ENCODE results near the gene CEP112.

DNA sequence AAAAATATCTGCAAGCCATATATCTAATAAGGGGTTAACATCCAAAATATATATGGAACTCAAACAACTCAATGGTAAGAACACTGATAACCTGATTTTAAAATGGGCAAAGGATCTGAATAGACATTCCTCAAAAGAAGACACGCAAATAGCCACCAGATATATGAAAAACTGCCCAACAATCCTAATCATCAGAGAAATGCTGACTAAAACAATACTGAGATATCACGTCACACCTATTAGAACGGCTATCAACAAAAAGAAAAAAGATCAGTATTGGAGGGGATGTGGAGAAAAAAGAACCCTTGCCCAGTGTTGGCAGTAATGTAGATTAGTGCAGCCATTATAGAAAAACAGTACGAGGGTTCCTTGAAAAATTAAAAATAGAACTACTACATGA is 97.2 kb downstream of the CEP112 start:
- TF ChIP-seq, protein P1, sequence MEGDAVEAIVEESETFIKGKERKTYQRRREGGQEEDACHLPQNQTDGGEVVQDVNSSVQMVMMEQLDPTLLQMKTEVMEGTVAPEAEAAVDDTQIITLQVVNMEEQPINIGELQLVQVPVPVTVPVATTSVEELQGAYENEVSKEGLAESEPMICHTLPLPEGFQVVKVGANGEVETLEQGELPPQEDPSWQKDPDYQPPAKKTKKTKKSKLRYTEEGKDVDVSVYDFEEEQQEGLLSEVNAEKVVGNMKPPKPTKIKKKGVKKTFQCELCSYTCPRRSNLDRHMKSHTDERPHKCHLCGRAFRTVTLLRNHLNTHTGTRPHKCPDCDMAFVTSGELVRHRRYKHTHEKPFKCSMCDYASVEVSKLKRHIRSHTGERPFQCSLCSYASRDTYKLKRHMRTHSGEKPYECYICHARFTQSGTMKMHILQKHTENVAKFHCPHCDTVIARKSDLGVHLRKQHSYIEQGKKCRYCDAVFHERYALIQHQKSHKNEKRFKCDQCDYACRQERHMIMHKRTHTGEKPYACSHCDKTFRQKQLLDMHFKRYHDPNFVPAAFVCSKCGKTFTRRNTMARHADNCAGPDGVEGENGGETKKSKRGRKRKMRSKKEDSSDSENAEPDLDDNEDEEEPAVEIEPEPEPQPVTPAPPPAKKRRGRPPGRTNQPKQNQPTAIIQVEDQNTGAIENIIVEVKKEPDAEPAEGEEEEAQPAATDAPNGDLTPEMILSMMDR (IDR thresholded peaks at IDR 0.05; ENCODE audit: insufficient read depth, low read length, poor library complexity, severe bottlenecking): no peak
- no peak for TF ChIP-seq EZH2phosphoT487 (conservative IDR thresholded peaks at IDR 0.05; ENCODE audit: low read length)

Data from SU-DHL-6 (cell line).